Measurements from ENCODE around the gene FHIP1B. TPM values are rescaled to one million over a fixed set of nuclear protein-coding genes. Genes with fewer than 3 reads are reported as not detected.

FHIP1B gene
- polyA plus RNA-seq, 1 donor (not counting 4 experiments of a cell fraction or from before 2014, with no cell fraction given): 18.7 TPM

DNA sequence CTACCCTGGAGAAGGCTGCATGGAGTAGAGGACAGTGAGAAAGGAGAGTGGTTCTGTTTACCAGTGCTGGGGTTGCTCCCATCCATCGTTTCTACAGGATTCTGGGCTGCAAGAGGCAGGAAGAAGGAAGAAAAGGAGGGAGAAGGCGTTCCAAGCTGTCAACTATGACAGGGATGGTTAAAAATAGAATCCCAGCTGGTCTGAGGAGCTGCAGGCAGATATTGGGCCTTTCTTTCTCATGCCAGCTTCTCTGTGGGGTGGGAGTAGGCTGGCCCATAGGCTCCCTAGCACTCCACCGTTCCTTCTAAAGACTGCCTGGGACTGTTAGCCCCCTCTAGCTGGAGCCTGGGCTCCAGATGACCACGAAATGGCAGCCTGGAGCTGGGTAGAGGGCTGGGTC, 38.8 kb upstream of the FHIP1B start:
- H3K27ac ChIP-seq (ENCODE audit: control insufficient read depth, insufficient read depth, low read length): no peak overlapping the region
- no peak for DNase-seq (ENCODE audit: low read depth, low spot score)
- no peaks in the 10 kb centered on the region for H3K4me1 ChIP-seq (ENCODE audit: control insufficient read depth, extremely low read depth, insufficient read depth, low read length)
- TF ChIP-seq EZH2 (IDR thresholded peaks at IDR 0.05; ENCODE audit: low read length): no peak
- H3K9me1 ChIP-seq (ENCODE audit: control insufficient read depth, extremely low read depth, insufficient read depth, low read length): no peaks in the 10 kb centered on the region
- H2AFZ ChIP-seq (ENCODE audit: control insufficient read depth, low read length): no peak overlapping the region
- no peaks in the 10 kb centered on the region for H3K27me3 ChIP-seq (ENCODE audit: control insufficient read depth, extremely low read depth, insufficient read depth, low read length)
- H3K36me3 ChIP-seq (ENCODE audit: control insufficient read depth in 2 of 2, extremely low read depth in 1 of 2, insufficient read depth in 2 of 2, low read length in 2 of 2): no peaks in the 10 kb centered on the region
- dilution Hi-C loops (cut with MboI; ENCODE audit: extremely low pct_ligation_motif_present, low sequenced_read_pairs): no loop called here
- H3K4me2 ChIP-seq (ENCODE audit: control insufficient read depth, extremely low read depth, insufficient read depth, low read depth, low read length): no peak overlapping the region
- no peak for FAIRE-seq
- no peak overlapping the region for H3K9ac ChIP-seq (ENCODE audit: control insufficient read depth, extremely low read depth, insufficient read depth, low read length)
- no peaks in the 10 kb centered on the region for H3K9me3 ChIP-seq (ENCODE audit: control insufficient read depth, low read depth, low read length)
- H3K4me3 ChIP-seq (ENCODE audit: control insufficient read depth in 2 of 3, extremely low read depth in 1 of 3, insufficient read depth in 2 of 3, low read depth in 1 of 3, low read length in 3 of 3): no peak overlapping the region
- no peaks in the 10 kb centered on the region for H3K79me2 ChIP-seq (ENCODE audit: control insufficient read depth, insufficient read depth, low read length)
- H4K20me1 ChIP-seq (ENCODE audit: control insufficient read depth, extremely low read depth, insufficient read depth, low read length): no peaks in the 10 kb centered on the region

DNA sequence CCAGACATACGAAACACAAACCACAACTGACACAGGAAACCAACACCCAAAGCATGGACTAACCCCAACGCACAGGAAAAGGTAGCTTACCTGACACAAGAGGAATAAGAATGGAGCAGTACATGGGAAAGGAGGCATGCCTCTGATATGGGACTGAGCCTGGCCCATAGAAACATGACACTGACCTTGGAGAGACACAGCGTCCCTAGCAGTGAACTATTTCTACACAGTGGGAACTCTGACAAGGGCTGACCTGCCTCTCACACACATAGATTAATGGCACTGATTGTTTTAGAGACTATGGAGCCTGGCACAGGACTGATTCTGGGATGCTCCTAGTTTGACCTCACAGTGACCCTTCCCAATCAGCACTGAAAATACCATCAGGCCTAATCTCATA, 37.2 kb upstream of the FHIP1B start:
- TF ChIP-seq EZH2 (IDR thresholded peaks at IDR 0.05; ENCODE audit: low read length): no peak
- TF ChIP-seq, protein P1, sequence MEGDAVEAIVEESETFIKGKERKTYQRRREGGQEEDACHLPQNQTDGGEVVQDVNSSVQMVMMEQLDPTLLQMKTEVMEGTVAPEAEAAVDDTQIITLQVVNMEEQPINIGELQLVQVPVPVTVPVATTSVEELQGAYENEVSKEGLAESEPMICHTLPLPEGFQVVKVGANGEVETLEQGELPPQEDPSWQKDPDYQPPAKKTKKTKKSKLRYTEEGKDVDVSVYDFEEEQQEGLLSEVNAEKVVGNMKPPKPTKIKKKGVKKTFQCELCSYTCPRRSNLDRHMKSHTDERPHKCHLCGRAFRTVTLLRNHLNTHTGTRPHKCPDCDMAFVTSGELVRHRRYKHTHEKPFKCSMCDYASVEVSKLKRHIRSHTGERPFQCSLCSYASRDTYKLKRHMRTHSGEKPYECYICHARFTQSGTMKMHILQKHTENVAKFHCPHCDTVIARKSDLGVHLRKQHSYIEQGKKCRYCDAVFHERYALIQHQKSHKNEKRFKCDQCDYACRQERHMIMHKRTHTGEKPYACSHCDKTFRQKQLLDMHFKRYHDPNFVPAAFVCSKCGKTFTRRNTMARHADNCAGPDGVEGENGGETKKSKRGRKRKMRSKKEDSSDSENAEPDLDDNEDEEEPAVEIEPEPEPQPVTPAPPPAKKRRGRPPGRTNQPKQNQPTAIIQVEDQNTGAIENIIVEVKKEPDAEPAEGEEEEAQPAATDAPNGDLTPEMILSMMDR (optimal IDR thresholded peaks at IDR 0.05 in 1 of 3, IDR thresholded peaks at IDR 0.05 in 1 of 3, conservative IDR thresholded peaks at IDR 0.05 in 1 of 3; ENCODE audit: extremely low read depth in 1 of 3, insufficient read depth in 2 of 3, low read length in 3 of 3): no peak
- no peaks in the 10 kb centered on the region for H3K27me3 ChIP-seq (ENCODE audit: control insufficient read depth, extremely low read depth, insufficient read depth, low read length)
- H4K20me1 ChIP-seq (ENCODE audit: control insufficient read depth, extremely low read depth, insufficient read depth, low read length): no peaks in the 10 kb centered on the region
- no peak overlapping the region for H2AFZ ChIP-seq (ENCODE audit: control insufficient read depth, low read length)
- no peak overlapping the region for H3K4me2 ChIP-seq (ENCODE audit: control insufficient read depth, extremely low read depth, insufficient read depth, low read depth, low read length)
- H3K4me1 ChIP-seq (ENCODE audit: control insufficient read depth, extremely low read depth, insufficient read depth, low read length): no peaks in the 10 kb centered on the region
- no peak for DNase-seq (ENCODE audit: low read depth, low spot score)
- no peak overlapping the region for H3K27ac ChIP-seq (ENCODE audit: control insufficient read depth, insufficient read depth, low read length)
- H3K9ac ChIP-seq (ENCODE audit: control insufficient read depth, extremely low read depth, insufficient read depth, low read length): no peak overlapping the region
- dilution Hi-C loops (cut with MboI; ENCODE audit: extremely low pct_ligation_motif_present, low sequenced_read_pairs): no loop called here
- FAIRE-seq: no peak
- H3K79me2 ChIP-seq (ENCODE audit: control insufficient read depth, insufficient read depth, low read length): no peaks in the 10 kb centered on the region
- H3K9me3 ChIP-seq (ENCODE audit: control insufficient read depth, low read depth, low read length): no peaks in the 10 kb centered on the region
- H3K4me3 ChIP-seq (ENCODE audit: control insufficient read depth in 2 of 3, extremely low read depth in 1 of 3, insufficient read depth in 2 of 3, low read depth in 1 of 3, low read length in 3 of 3): no peak overlapping the region
- H3K9me1 ChIP-seq (ENCODE audit: control insufficient read depth, extremely low read depth, insufficient read depth, low read length): no peaks in the 10 kb centered on the region
- H3K36me3 ChIP-seq (ENCODE audit: control insufficient read depth in 2 of 2, extremely low read depth in 1 of 2, insufficient read depth in 2 of 2, low read length in 2 of 2): no peaks in the 10 kb centered on the region

DNA sequence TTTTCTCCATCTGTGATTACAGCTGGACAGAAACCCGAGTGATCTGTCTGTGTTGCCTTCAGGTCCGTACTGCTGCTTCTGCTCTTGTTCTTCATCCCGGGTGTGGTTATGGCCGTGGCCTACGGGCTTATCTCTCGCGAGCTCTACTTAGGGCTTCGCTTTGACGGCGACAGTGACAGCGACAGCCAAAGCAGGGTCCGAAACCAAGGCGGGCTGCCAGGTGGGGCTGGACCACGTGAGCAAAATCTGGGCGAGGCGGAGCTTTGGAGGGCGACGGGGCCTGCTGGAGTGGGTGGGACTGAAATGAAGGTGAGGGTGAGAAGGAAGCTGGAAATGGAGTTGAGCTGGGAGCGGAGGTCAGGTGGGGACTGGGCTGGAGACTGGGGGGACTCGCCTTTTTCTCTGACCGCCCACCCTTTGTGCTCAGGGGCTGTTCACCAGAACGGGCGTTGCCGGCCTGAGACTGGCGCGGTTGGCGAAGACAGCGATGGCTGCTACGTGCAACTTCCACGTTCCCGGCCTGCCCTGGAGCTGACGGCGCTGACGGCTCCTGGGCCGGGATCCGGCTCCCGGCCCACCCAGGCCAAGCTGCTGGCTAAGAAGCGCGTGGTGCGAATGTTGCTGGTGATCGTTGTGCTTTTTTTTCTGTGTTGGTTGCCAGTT, 36.3 kb upstream of the FHIP1B start:
- H3K27me3 ChIP-seq (ENCODE audit: control insufficient read depth, extremely low read depth, insufficient read depth, low read length): no peaks in the 10 kb centered on the region
- no peak overlapping the region for H3K4me3 ChIP-seq (ENCODE audit: control insufficient read depth in 2 of 3, extremely low read depth in 1 of 3, insufficient read depth in 2 of 3, low read depth in 1 of 3, low read length in 3 of 3)
- H3K9me3 ChIP-seq (ENCODE audit: control insufficient read depth, low read depth, low read length): no peaks in the 10 kb centered on the region
- dilution Hi-C loops (cut with MboI; ENCODE audit: extremely low pct_ligation_motif_present, low sequenced_read_pairs): no loop called here
- no peaks in the 10 kb centered on the region for H3K4me1 ChIP-seq (ENCODE audit: control insufficient read depth, extremely low read depth, insufficient read depth, low read length)
- H3K27ac ChIP-seq (ENCODE audit: control insufficient read depth, insufficient read depth, low read length): no peak overlapping the region
- H3K9me1 ChIP-seq (ENCODE audit: control insufficient read depth, extremely low read depth, insufficient read depth, low read length): no peaks in the 10 kb centered on the region
- no peak for FAIRE-seq
- H3K4me2 ChIP-seq (ENCODE audit: control insufficient read depth, extremely low read depth, insufficient read depth, low read depth, low read length): no peak overlapping the region
- no peak for DNase-seq (ENCODE audit: low read depth, low spot score)
- H3K79me2 ChIP-seq (ENCODE audit: control insufficient read depth, insufficient read depth, low read length): no peaks in the 10 kb centered on the region
- H3K9ac ChIP-seq (ENCODE audit: control insufficient read depth, extremely low read depth, insufficient read depth, low read length): no peak overlapping the region
- TF ChIP-seq, protein P1 (optimal IDR thresholded peaks at IDR 0.05 in 1 of 3, IDR thresholded peaks at IDR 0.05 in 1 of 3, conservative IDR thresholded peaks at IDR 0.05 in 1 of 3; ENCODE audit: extremely low read depth in 1 of 3, insufficient read depth in 2 of 3, low read length in 3 of 3): no peak
- TF ChIP-seq EZH2 (IDR thresholded peaks at IDR 0.05; ENCODE audit: low read length): no peak
- no peaks in the 10 kb centered on the region for H4K20me1 ChIP-seq (ENCODE audit: control insufficient read depth, extremely low read depth, insufficient read depth, low read length)
- H3K36me3 ChIP-seq (ENCODE audit: control insufficient read depth in 2 of 2, extremely low read depth in 1 of 2, insufficient read depth in 2 of 2, low read length in 2 of 2): no peaks in the 10 kb centered on the region
- H2AFZ ChIP-seq (ENCODE audit: control insufficient read depth, low read length): no peak overlapping the region

Measured in keratinocyte (primary cell).